Keratinocyte (primary cell): ENCODE data around the gene PYM1. TPM values are rescaled to one million over a fixed set of nuclear protein-coding genes. Genes with fewer than 3 reads are reported as not detected.

ENCODE experiments used
- DNase-seq: peaks from one replicate; pipeline ENCODE4 v3.0.0-alpha.2; 2011; ENCODE audit warnings: low read depth, missing footprints, low spot score
- FAIRE-seq: peaks from 2 replicates; lab custom pipeline; 2011; peaks lifted over from hg19 to GRCh38; lab: Jason Lieb, UNC
- H2AFZ ChIP-seq: 2 replicates; pipeline ENCODE4 v1.6.0; 2012; ENCODE audit warnings: low read length, control low read depth, inconsistent platforms; ENCODE audit not compliant: control insufficient read depth
- H3K27ac ChIP-seq: 2 replicates; pipeline ENCODE4 v1.5.1; 2011; ENCODE audit warnings: low read length; ENCODE audit not compliant: control insufficient read depth, insufficient read depth
- H3K27me3 ChIP-seq: 3 replicates; pipeline ENCODE4 v1.6.0; 2011; ENCODE audit warnings: low read length; ENCODE audit not compliant: control insufficient read depth, insufficient read depth; ENCODE audit errors: extremely low read depth
- H3K36me3 ChIP-seq, 2 experiments: 2 replicates in 1 of 2; 3 replicates in 1 of 2; pipeline ENCODE4 v1.5.1; 2011; ENCODE audit warnings: low read length in 2 of 2, mild to moderate bottlenecking in 1 of 2; ENCODE audit not compliant: control insufficient read depth in 2 of 2, insufficient read depth in 2 of 2; ENCODE audit errors: extremely low read depth in 1 of 2
- H3K4me1 ChIP-seq: 3 replicates; pipeline ENCODE4 v1.5.1; 2011; ENCODE audit warnings: low read length; ENCODE audit not compliant: control insufficient read depth, insufficient read depth; ENCODE audit errors: extremely low read depth
- H3K4me2 ChIP-seq: 3 replicates; pipeline ENCODE4 v1.6.0; 2011; ENCODE audit warnings: low read depth, low read length; ENCODE audit not compliant: control insufficient read depth, insufficient read depth; ENCODE audit errors: extremely low read depth
- H3K4me3 ChIP-seq, 3 experiments: fragments of 200-600 bp in 1 of 3; sonication (generic) in 1 of 3; 2 replicates in 2 of 3; 3 replicates in 1 of 3; pipeline ENCODE4 v1.5.1; 2011 to 2016; ENCODE audit warnings: low read length in 3 of 3, mild to moderate bottlenecking in 3 of 3, control low read depth in 2 of 3, inconsistent platforms in 1 of 3, low read depth in 1 of 3, mixed read lengths in 1 of 3, mixed run types in 1 of 3, moderate library complexity in 1 of 3; ENCODE audit not compliant: control insufficient read depth in 2 of 3, insufficient read depth in 2 of 3; ENCODE audit errors: extremely low read depth in 1 of 3
- H3K79me2 ChIP-seq: 2 replicates; pipeline ENCODE4 v1.6.0; 2012; ENCODE audit warnings: low read length; ENCODE audit not compliant: control insufficient read depth, insufficient read depth
- H3K9ac ChIP-seq: 3 replicates; pipeline ENCODE4 v1.6.0; 2011; ENCODE audit warnings: low read length; ENCODE audit not compliant: control insufficient read depth, insufficient read depth; ENCODE audit errors: extremely low read depth
- H3K9me1 ChIP-seq: 3 replicates; pipeline ENCODE4 v1.6.0; 2011; ENCODE audit warnings: low read length; ENCODE audit not compliant: control insufficient read depth, insufficient read depth; ENCODE audit errors: extremely low read depth
- H3K9me3 ChIP-seq: 2 replicates; pipeline ENCODE4 v1.5.1; 2012; ENCODE audit warnings: low read depth, low read length; ENCODE audit not compliant: control insufficient read depth
- H4K20me1 ChIP-seq: 3 replicates; pipeline ENCODE4 v1.6.0; 2011; ENCODE audit warnings: low read length; ENCODE audit not compliant: control insufficient read depth, insufficient read depth; ENCODE audit errors: extremely low read depth
- CTCF ChIP-seq, 3 experiments: IDR thresholded peaks in 1 of 3; conservative IDR thresholded peaks in 1 of 3; optimal IDR thresholded peaks in 1 of 3; 2 replicates in 2 of 3; 3 replicates in 1 of 3; pipeline versions ENCODE3 to v1.5.1; 2011; ENCODE audit warnings: low read length in 3 of 3, mild to moderate bottlenecking in 3 of 3, moderate library complexity in 2 of 3, control low read depth in 1 of 3, inconsistent platforms in 1 of 3; ENCODE audit not compliant: insufficient read depth in 2 of 3; ENCODE audit errors: extremely low read depth in 1 of 3
- EZH2 ChIP-seq: IDR thresholded peaks from one replicate; pipeline ENCODE4 v1.6.1; 2012; ENCODE audit warnings: inconsistent platforms, mild to moderate bottlenecking, low read length, moderate library complexity
- dilution Hi-C: fragments of 300-500 bp; cut with MboI; formaldehyde crosslinking; loops from one replicate; pipeline ENCODE4 v1.7.0; 2020; ENCODE audit warnings: low sequenced_read_pairs; ENCODE audit not compliant: extremely low pct_ligation_motif_present
- polyA plus RNA-seq, 5 experiments: library from polyadenylated mRNA; depleted of rRNA in 3 of 5; stranded (reverse) in 3 of 5; stranded (forward) in 1 of 5; unstranded in 1 of 5; fragments of >200 nt; gene quantifications; 1 replicate in 1 of 5; 2 replicates in 3 of 5; 3 replicates in 1 of 5; pipeline versions ENCODE4 v1.2.1 to v1.2.3, GENCODE V29; 2011 to 2012; ENCODE audit warnings: missing spikeins in 2 of 5, low read depth in 1 of 5, low replicate concordance in 1 of 5

PYM1 gene
- polyA plus RNA-seq, 1 donor (not counting 4 experiments of a cell fraction or from before 2014, with no cell fraction given), result 63.4 TPM

- H3K27me3 ChIP-seq, result no peaks in the 10 kb centered on the region
- dilution Hi-C loops, result no loop called here
- peaks cover 30% of the 10 kb centered on the region for H3K4me1 ChIP-seq
- H3K9me1 ChIP-seq, result no peaks in the 10 kb centered on the region
- TF ChIP-seq EZH2 (no peak), CTCF (optimal IDR thresholded peaks at IDR 0.05 in 1 of 3, IDR thresholded peaks at IDR 0.05 in 1 of 3, conservative IDR thresholded peaks at IDR 0.05 in 1 of 3; ENCODE audit: extremely low read depth in 1 of 3, insufficient read depth in 2 of 3, low read length in 3 of 3) (no peak)
- H3K9ac ChIP-seq, result no peak overlapping the region
- H3K79me2 ChIP-seq, result peaks cover 24% of the 10 kb centered on the region
- H2AFZ ChIP-seq, result no peak overlapping the region
- no peak for DNase-seq
- H3K9me3 ChIP-seq, result no peaks in the 10 kb centered on the region
- FAIRE-seq, result no peak
- H3K27ac ChIP-seq, result no peak overlapping the region
- H3K4me3 ChIP-seq, result no peak overlapping the region
- no peak overlapping the region for H3K4me2 ChIP-seq
- peaks cover 46 to 62% of the 10 kb centered on the region in 2 experiments for H3K36me3 ChIP-seq
- no peaks in the 10 kb centered on the region for H4K20me1 ChIP-seq
Measured at GRCh38 chr12:55942577-55943136, 15.0 kb upstream of the PYM1 start.

- Histone ChIP-seq H2AFZ (no peak overlapping the region), H3K79me2 (peaks cover 24% of the 10 kb centered on the region), H3K4me1 (peaks cover 36% of the 10 kb centered on the region), H3K27me3 (no peaks in the 10 kb centered on the region), H3K36me3 (peaks cover 48 to 62% of the 10 kb centered on the region in 2 experiments), H3K4me3 (no peak overlapping the region), H4K20me1 (no peaks in the 10 kb centered on the region), H3K4me2 (no peak overlapping the region), H3K9me3 (no peaks in the 10 kb centered on the region), H3K9me1 (no peaks in the 10 kb centered on the region), H3K9ac (no peak overlapping the region), H3K27ac (no peak overlapping the region)
- no peak for DNase-seq
- TF ChIP-seq CTCF (optimal IDR thresholded peaks at IDR 0.05 in 1 of 3, IDR thresholded peaks at IDR 0.05 in 1 of 3, conservative IDR thresholded peaks at IDR 0.05 in 1 of 3; ENCODE audit: extremely low read depth in 1 of 3, insufficient read depth in 2 of 3, low read length in 3 of 3) (no peak), EZH2 (no peak)
- FAIRE-seq, result no peak
- dilution Hi-C loops, result no loop called here
Measured at GRCh38 chr12:55942055-55942454, 14.4 kb upstream of the PYM1 start.
